AG20443 (cell line): Measurements from ENCODE around the gene FCRL6.

Experiments
- DNase-seq: peaks from one replicate; pipeline ENCODE4 v3.0.0; 2012; ENCODE audit warnings: low spot score, mixed read lengths

The FCRL6 gene

DNA sequence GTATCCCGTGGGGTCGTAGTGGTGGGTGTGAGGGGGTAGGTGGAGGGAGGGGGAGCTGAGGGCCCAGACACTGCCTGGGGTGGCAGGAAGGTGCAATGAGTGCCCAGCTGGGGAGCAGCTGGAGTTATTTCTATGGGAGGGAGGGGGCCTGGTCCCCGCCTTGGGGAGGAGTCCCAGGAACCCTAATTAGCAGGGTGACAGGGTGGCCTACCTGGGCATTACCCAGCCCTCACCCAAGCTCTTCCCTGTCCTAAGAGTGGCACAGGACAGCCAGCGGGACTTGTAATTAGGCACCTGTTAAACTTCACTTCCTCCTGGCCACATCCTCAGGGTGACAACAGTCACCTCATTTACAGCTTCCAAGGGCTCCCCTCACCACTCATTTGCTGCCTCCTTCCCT is 60.4 kb downstream of the FCRL6 start, which contains the start of gene VSIG8:
Gene VSIG8, minus strand, starts transcription at position 101 of the 400 bp plus-strand sequence. CDS start 136 bp downstream, outside the sequence.
- DNase-seq: no peak

GRCh38 chr1:159864262-159864661 is 62.1 kb downstream of the FCRL6 start:
- DNase-seq: no peak
